ENCODE results near the gene FAM186B. TPM values are rescaled to one million over a fixed set of nuclear protein-coding genes. Genes with fewer than 3 reads are reported as not detected.
A peak's percentile ranks its signal among the peaks of the same experiment; 100 is the strongest.

The FAM186B gene
- total RNA-seq, 1 experiment from 2014 or later = 1.3 TPM

- peaks cover 19% of the 10 kb centered on the region for H3K4me1 ChIP-seq (replicated peaks; ENCODE audit: insufficient read depth)
- H3K36me3 ChIP-seq (ENCODE audit: low read depth) = no peaks in the 10 kb centered on the region
- H2AFZ ChIP-seq = peak overlapping the region; percentile 50; the same call in 1 of the 2 replicates
- TF ChIP-seq, protein P1, sequence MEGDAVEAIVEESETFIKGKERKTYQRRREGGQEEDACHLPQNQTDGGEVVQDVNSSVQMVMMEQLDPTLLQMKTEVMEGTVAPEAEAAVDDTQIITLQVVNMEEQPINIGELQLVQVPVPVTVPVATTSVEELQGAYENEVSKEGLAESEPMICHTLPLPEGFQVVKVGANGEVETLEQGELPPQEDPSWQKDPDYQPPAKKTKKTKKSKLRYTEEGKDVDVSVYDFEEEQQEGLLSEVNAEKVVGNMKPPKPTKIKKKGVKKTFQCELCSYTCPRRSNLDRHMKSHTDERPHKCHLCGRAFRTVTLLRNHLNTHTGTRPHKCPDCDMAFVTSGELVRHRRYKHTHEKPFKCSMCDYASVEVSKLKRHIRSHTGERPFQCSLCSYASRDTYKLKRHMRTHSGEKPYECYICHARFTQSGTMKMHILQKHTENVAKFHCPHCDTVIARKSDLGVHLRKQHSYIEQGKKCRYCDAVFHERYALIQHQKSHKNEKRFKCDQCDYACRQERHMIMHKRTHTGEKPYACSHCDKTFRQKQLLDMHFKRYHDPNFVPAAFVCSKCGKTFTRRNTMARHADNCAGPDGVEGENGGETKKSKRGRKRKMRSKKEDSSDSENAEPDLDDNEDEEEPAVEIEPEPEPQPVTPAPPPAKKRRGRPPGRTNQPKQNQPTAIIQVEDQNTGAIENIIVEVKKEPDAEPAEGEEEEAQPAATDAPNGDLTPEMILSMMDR (conservative IDR thresholded peaks at IDR 0.05) = no peak
- TF ChIP-seq EZH2 (IDR thresholded peaks at IDR 0.05; ENCODE audit: low read depth) = no peak
- no peaks in the 10 kb centered on the region for H3K79me2 ChIP-seq (ENCODE audit: low read depth)
- H4K20me1 ChIP-seq (ENCODE audit: insufficient read depth) = no peaks in the 10 kb centered on the region
- H3F3A ChIP-seq (ENCODE audit: insufficient read depth, low read depth) = peaks cover 21% of the 10 kb centered on the region; the same call in 1 of the 2 replicates
- POLR2A ChIA-PET (ENCODE audit: unreplicated experiment) = no interaction called here
- H3K27me3 ChIP-seq (ENCODE audit: insufficient read depth, low read depth) = no peaks in the 10 kb centered on the region
- CTCF ChIA-PET = no interaction called here
- TSS peak; percentile 33 for BruUV-seq (replicated peaks)
- H3K9me3 ChIP-seq (ENCODE audit: insufficient read depth, low read depth) = no peaks in the 10 kb centered on the region
- intact Hi-C loops (cut with micrococcal nuclease; ENCODE audit: unreplicated experiment) = loop anchor here (2.0 to 10.0 kb wide), 4 partner anchors 17 to 413 kb away; partner anchors contain the start of gene ASIC1
- H3K4me2 ChIP-seq = peak overlapping the region; percentile 25
- H3K9me2 ChIP-seq (ENCODE audit: insufficient read depth) = no peaks in the 10 kb centered on the region
- peak overlapping the region; percentile 78 for H3K27ac ChIP-seq
- no peak overlapping the region for H3K4me3 ChIP-seq
- DNase-seq = no peak
Measured at GRCh38 chr12:49641748-49642369, 36.4 kb upstream of the FAM186B start.

DNA sequence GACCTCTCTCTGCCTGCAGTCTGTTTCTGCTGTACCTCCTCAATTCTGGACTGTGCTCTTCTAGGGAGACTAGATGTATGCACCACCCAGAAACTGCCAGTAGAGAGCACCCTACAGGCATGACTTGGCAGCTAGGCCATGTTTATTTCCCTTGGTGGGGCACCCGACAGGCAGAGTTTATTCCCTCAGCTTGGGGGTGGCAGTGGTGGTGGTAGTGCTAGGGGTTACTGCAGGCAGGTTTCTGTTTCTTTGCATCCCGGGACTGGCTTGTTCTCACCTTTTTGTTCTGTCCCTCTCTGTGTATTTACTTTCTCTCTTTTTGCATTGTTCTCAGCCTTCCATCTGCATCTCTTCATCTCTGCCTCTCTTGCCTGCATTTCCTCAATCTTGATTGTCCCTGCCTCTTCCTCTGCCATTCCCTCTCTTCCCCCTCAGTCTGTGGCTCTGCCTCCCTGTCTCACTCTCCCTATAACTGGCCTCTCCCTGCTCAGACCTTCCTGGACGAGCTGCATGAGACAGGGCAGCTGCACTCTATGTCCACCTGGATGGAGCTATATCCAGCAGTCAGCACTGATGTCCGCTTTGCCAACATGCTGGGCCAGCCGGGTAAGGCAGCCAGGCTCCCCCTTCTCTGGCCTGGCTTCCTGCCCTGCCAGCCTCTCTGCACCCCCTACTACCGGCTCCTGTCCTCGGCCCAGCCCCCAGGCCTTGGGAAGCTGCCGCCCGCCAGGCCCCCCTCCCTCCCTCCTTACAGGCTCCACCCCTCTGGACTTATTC lies 31.7 kb upstream of the FAM186B start:
- Histone ChIP-seq H4K20me1 (ENCODE audit: insufficient read depth) (no peaks in the 10 kb centered on the region), H3K36me3 (ENCODE audit: low read depth) (no peaks in the 10 kb centered on the region), H3K9me3 (ENCODE audit: insufficient read depth, low read depth) (no peaks in the 10 kb centered on the region), H2AFZ (no peak overlapping the region), H3K27me3 (ENCODE audit: insufficient read depth, low read depth) (no peaks in the 10 kb centered on the region), H3K4me3 (no peak overlapping the region), H3K4me1 (replicated peaks; ENCODE audit: insufficient read depth) (peaks cover 9% of the 10 kb centered on the region), H3F3A (ENCODE audit: insufficient read depth, low read depth) (peaks cover 8% of the 10 kb centered on the region; the same call in 1 of the 2 replicates), H3K27ac (no peak overlapping the region), H3K79me2 (ENCODE audit: low read depth) (no peaks in the 10 kb centered on the region), H3K4me2 (no peak overlapping the region), H3K9me2 (ENCODE audit: insufficient read depth) (no peaks in the 10 kb centered on the region)
- POLR2A ChIA-PET (ENCODE audit: unreplicated experiment) = interaction anchor here (0.5 kb wide), 1 partner anchor 1017 kb away, joined by 5 read pairs; no protein-coding TSS in a partner anchor
- TF ChIP-seq EZH2 (IDR thresholded peaks at IDR 0.05; ENCODE audit: low read depth) = no peak
- TF ChIP-seq, protein P1 (conservative IDR thresholded peaks at IDR 0.05) = peak; percentile 66
- CTCF ChIA-PET = interaction anchor here (0.6 kb wide), 1 partner anchor 62 kb away, joined by 4 read pairs; no protein-coding TSS in a partner anchor
- DNase-seq = peak in 1 of 2 experiments; percentile 33
- no TSS peak for BruUV-seq (replicated peaks)
- intact Hi-C loops (cut with micrococcal nuclease; ENCODE audit: unreplicated experiment) = loop anchor here (1.0 kb wide), 1 partner anchor 70 kb away; the partner anchor contains the start of gene FMNL3

DNA sequence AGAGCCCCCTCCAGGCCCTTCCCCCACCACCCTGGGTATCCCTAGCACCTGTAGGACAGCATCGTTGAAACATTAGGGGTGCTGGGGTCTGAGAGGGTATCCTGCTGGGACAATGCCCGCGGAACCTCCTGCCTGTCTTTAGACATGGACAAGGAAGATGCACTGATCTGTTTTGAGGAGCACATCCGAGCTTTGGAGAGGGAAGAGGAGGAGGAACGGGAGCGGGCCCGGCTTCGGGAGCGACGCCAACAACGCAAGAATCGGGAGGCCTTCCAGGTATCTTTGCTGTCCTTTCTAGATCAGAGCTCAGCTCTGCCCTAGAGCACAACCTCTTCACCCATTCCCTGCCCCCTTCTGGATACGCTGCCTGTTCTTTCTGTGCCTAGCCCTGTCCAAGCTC lies 31.1 kb upstream of the FAM186B start:
- Histone ChIP-seq H3K27me3 (ENCODE audit: insufficient read depth, low read depth) (no peaks in the 10 kb centered on the region), H3K4me1 (replicated peaks; ENCODE audit: insufficient read depth) (peaks cover 3% of the 10 kb centered on the region), H3F3A (ENCODE audit: insufficient read depth, low read depth) (peaks cover 2% of the 10 kb centered on the region; the same call in 1 of the 2 replicates), H3K4me2 (no peak overlapping the region), H2AFZ (no peak overlapping the region), H3K27ac (no peak overlapping the region), H3K9me3 (ENCODE audit: insufficient read depth, low read depth) (no peaks in the 10 kb centered on the region), H3K4me3 (no peak overlapping the region), H3K9me2 (ENCODE audit: insufficient read depth) (no peaks in the 10 kb centered on the region), H3K36me3 (ENCODE audit: low read depth) (no peaks in the 10 kb centered on the region), H4K20me1 (ENCODE audit: insufficient read depth) (no peaks in the 10 kb centered on the region), H3K79me2 (ENCODE audit: low read depth) (no peaks in the 10 kb centered on the region)
- ChIA-PET CTCF (no interaction called here), POLR2A (ENCODE audit: unreplicated experiment) (interaction anchor here (0.5 kb wide), 1 partner anchor 1017 kb away, joined by 5 read pairs; no protein-coding TSS in a partner anchor)
- DNase-seq = no peak
- no peak for TF ChIP-seq EZH2 (IDR thresholded peaks at IDR 0.05; ENCODE audit: low read depth)
- TF ChIP-seq, protein P1 (conservative IDR thresholded peaks at IDR 0.05) = no peak
- no TSS peak for BruUV-seq (replicated peaks)
- intact Hi-C loops (cut with micrococcal nuclease; ENCODE audit: unreplicated experiment) = no loop called here

Data from PC-9 (cell line).